RPMI7951 (cell line): ENCODE data around the gene GNAQ. TPM values are rescaled to one million over a fixed set of nuclear protein-coding genes. Genes with fewer than 3 reads are reported as not detected.
A peak's percentile ranks its signal among the peaks of the same experiment; 100 is the strongest.

Experiments used
- DNase-seq: peaks from one replicate; pipeline ENCODE4 v3.0.0-alpha.2; 2012; ENCODE audit warnings: low read depth
- total RNA-seq: library from RNA; depleted of rRNA; stranded (reverse); fragments of >200 nt; shearing (Covaris generic); gene quantifications from 2 replicates; pipeline ENCODE4 v1.2.3, GENCODE V29; 2014

Gene GNAQ
- total RNA-seq, 1 experiment from 2014 or later, result 20.8 TPM

DNA sequence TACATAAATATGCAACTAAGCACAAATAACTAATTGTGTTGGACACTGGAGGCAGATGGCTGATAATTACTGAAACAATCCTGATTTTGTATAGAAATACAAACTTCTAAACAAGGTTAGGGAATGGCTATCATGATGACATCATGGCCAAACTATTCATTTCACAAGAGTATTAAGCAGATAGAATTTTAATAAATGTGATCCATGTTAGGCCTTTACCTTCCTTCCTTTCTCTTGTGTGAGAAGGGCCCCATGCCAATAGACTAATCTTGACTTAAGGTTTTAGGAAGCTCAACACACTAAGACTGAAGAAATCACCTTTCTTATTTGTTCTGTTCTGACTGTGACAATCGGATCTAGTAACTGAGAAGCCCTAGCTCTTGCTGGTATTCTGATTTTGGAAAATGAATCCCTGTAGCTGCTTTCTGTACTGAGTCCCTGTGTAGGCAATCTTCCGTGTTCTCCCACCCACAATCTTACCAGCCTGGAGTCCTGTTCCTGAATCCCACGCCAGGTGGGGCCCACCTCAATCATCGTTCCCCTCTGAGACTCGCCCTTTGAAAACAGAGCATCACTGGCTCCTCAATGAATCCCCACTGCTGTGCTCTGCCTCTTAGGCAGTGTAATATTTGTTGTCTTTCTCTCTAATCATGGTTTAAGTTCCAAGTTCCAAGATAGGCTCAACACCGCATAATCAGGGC, 214.8 kb downstream of the GNAQ start:
- DNase-seq, result no peak

DNA sequence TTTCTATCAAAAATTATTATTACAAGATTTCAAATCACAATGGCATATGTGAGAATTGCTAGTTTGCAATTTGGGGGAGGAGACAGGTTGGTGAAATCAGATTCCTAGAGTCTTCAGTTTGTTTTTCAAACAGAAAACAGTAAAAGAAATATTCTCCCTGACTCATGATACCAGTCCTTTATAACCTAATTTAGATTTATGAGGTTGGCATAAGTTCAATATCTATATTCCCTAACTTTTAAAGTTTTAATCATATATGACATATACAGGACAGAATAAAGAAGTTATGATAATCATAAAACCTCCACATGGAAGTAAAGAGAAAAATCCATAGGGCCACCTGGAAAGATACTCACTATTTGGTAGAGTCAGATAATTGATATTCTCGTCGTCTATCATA, 216.4 kb downstream of the GNAQ start:
- no peak for DNase-seq

DNA sequence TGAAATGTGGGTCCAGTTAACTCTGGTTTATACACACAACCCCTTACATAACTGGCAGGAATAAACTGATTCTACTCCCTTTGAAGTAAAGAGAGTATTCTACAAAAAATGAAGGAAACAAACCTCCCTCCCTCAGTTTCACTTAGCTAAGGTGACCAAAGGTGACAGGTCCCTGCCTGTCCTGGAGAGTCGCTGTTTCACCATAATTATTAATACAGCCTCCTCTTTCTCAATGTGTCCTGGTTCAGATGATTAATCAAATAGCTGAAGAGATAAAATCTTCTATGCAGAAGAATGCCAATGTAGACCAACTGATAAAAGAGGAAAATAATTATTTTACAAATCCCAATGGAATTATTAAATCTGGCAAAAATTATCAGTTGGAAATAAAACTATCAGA, 219.8 kb downstream of the GNAQ start:
- DNase-seq, result no peak

DNA sequence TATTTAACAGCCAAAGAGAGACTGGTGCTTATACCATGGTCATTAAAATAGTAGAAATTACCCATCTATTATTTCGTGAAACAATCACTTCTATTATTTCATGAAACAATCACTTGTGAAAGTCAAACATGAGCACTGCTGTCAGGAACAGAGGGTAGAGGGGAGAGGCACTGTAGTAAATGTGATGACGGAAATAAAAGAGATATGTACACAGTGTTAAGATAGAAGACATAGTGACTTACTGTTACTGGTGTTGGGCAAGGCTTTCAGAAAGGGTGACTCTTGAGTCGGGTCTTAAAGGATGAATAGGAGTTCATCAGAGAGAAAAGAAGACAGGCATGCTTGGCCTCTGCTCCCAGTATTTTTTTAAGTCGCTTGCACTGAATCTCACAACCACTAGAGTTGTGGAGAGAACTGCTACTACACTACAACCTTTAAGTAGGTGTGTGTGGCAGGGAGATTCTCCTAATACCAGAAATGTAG, 220.9 kb downstream of the GNAQ start:
- no peak for DNase-seq

DNA sequence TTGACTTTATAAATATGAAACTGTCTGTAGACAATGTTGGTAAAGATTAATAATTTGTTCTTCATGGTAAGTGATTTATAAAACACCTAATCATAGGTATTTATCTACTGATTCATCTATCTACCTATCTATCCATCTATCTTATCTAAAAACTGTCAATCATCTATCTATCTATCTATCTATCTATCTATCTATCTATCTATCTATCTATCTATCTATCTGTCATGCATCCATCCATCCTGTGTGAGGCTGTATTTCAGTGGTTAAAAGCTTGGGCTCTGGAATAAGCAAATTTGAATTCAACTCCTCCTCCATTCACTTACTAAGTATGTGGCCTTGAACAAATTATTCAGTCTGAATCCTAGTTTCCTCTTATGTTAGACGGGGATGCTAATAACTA, 221.6 kb downstream of the GNAQ start:
- DNase-seq, result no peak

DNA sequence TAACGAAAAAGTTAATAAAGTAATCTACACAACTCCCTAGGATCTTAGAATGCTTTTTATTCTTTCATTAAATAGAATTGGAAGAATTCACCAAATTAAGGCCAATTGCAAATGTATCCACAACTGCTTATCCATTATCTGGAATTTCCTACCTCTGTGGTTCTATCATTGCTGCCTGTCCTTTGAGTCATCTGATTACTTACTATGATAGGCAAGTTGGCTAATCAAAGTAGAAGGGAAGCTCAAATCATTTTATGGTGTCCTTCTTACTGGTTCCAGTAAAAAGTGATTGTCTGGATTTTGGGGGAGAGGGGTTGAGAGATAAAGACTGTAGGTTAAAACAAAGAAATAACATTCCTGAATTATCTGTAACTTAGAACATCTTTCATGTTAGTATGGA, 222.1 kb downstream of the GNAQ start:
- peak; percentile 22 for DNase-seq

DNA sequence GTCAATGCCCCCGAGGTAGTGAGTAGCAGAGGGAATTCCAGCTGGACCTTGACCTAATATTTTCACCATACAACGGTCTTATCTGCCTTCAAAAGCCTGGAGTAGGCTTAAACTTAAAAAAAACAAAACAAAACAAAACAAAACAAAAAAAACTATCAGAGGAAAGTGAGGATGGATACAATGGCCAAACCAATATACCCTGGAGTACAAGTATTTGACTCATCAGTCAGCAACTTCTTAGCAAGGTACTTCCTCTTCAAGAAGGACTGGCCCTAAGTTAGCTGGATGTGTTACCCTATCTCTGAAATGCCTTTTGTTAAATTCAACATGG, 222.9 kb downstream of the GNAQ start:
- DNase-seq, result peak; percentile 63

DNA sequence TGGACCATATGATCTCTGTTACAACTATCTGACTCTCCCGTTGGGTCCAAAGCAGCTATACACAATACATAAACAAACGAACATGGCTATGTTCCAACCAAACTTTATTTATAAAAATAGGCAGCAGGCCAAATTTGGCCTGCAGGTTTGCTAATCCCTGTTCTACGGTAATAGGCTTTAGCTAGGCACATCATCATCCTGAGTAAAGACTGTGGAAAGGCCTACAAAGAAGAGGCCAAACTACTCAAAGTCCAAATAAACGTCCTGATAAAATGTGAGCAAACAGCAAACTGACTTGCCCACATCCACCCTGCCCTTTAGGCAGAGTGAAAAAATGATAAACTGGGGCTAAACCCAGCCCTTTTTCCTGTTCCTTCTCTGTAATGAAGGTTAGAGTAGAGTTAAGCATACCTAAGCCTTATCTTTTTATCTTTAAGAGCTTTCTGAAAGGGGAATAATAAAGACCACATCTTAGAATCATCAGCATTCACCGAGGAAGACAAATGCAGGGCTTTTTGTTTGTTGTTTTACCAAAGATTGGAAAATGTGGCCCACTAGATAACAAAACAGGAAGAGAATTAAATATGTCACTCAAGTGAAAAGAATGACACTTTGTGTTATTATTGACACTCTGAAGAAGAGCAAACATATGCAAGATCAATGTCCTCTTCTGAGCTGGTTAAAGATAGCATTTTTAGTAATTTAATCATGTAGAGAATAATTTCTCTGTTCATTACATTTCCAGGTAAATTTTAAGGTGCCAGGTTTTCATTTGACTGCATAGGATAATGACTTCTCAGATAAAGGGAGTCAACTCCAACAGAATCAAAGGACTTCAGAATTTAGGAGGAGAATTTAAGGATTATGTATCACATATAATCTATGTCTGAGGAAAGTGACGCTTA, 223.5 kb downstream of the GNAQ start:
- no peak for DNase-seq

DNA sequence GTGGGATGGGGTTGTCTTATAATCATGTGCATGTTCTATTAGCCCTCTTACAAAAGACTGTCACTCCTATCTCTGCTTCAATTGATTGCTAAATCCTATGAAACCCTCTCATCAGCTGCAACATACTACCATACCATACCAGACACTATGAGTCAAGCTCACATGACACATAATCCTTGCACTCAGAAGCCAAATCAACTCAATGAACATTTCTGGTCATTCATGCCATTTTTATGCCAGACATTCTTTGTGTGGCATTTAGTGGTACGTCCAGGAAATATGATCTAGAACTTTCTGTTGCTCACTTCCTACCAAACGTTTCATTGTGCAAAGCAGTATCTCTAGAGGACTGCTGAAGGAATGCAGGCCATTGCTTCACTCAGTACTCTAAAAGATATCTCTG, 224.3 kb downstream of the GNAQ start:
- peak; percentile 81 for DNase-seq

DNA sequence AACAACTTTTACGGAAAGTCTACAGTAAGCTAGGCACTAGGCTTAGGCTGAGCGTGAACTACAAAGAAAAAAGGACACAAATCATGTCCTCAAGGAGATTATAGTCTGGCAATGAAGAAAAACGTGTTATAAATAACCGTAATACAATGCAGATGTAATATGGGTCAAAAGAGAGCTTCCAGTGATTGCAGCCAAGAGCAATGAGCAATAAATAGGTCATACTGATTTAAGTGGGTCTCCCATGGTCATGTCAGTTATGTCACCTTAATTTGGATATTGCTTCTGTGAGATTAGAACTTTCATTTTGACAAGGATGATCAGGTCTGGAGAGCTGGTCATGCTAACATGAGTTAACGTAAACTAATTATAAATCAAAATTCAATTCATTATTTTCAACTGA, 224.9 kb downstream of the GNAQ start:
- DNase-seq, result no peak

DNA sequence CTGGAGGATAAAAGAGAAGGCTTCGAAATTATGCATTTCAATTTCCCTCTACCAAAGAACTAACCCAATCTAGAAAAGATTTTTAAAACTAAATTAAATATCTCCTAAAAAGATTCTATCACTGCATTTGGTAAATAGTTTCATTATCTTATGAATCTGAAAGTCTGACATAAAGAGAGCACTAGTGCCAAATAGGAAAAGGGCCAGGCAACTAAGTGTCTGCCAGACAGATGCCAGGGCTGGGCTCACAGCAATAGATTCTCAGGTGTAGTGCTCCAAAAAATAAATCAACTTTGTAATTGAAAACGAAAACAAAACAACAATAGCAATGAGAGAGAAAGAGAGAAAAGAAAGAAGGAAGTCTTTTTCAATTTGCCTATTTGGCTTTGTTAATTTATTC, 225.8 kb downstream of the GNAQ start:
- DNase-seq, result no peak

DNA sequence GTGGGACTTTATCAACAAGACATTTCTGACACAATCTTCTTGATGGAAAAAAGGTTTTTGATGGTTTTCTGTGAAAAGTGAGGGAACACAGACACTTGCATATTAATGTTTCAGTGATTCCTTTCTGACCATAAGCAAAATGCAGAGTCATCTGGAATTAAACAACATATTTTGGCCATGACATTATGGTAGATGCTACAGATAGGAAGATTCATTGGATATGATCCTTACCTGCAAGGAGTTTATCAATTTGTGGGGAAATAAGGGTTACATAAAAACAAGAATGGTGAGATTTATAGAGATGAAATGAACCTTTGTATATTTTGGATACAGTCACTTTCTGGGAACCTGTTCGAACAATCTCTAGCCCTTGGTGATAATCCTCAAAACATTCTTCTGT, 228.2 kb downstream of the GNAQ start:
- no peak for DNase-seq

DNA sequence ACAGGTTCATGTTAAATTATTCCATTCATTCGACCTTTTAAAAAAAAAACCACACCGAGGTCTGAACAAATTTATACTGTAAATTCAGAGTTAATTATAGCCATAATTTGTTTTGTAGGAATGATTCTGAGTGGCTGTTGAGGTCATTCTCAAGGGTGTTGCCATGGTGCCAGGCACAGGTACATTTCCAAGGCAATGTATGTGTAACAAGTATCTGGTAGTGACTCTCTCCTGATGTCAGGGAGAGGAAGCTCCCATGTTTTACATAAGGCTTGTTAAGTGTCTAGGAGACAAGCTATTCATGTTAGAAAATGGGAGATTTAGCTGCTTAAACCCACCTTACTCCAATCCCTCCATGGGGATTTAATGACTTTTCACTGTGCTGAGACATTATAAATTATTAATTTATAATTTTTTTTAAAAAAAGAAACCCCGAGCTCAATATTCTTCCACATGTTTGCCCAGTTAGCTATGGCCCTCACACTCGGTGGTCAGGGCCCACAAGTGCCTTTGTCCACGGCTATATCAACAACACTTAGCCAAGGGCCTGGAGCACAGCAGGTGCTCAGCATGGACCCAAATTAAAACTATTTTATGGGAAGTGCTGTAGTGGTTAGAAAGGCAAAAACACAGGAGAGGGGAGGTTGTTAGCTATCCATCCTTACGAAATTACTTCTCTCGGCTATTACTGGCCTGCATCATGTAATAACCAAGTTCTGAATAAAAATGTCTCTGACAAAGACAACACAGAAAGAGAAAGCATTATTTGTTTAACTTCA, 228.9 kb downstream of the GNAQ start:
- DNase-seq, result no peak

DNA sequence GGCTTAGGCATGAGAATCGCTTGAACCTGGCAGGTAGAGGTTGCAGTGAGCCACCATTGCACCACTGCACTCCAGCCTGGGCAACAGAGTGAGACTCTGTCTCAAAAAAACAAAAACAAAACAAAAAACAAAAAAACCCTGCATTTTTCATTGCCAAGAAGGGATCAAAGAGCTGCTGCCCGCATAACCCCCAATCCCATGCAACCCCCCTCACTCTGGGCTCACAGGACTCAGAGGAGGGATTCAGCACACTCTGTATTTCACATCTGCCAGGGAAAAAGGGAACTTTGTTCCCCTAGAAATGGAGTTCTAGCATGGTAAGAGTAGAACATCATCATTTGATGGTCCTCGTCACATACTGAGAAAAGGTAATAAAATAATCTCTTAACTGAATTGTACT, 229.5 kb downstream of the GNAQ start:
- no peak for DNase-seq

DNA sequence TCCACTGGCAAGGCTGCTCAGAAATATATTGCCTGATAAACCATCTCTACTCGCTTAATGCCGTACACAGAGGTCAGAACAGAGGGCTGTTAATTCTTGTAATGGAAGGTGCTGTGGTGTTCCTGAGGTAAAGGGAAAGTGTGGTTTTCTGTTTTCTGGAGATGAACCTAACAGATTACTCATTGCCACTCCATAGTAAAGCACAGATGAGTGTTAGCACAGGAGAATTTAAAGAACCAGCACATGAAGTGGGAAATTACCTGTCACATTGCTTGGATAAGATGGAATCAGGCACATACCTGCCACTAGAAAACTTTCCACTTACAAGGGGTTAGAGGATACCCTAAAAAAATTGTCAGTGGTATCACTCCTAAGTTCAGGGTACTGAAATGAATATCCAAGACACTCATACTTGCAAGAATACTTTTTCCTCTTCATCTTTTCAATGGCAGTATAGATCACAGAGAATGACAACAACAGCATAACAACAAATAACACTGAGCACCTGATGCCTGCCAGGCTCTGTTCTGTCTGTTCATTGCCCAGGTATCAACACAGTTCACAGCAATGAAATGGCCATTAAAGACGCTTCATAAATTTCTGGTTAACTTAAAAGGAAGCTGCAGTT, 230.6 kb downstream of the GNAQ start:
- DNase-seq, result no peak

DNA sequence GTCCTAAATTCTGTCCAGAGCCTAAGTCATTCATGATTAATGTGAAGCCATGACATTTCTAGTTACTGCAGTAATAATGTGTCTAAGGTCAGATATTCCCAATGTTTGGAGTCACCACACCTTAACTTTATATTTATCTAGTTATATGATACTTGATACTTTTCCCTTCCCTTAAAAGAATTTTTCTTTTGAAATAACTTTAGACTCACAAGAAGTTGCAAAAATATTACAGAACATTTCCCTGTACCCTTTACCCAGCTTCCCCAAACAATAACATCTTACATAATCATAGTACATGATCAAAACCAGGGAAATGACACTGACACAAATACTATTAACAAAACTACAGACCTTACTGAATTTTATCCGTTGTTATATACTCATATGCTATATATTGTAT, 233.5 kb downstream of the GNAQ start:
- DNase-seq, result no peak

DNA sequence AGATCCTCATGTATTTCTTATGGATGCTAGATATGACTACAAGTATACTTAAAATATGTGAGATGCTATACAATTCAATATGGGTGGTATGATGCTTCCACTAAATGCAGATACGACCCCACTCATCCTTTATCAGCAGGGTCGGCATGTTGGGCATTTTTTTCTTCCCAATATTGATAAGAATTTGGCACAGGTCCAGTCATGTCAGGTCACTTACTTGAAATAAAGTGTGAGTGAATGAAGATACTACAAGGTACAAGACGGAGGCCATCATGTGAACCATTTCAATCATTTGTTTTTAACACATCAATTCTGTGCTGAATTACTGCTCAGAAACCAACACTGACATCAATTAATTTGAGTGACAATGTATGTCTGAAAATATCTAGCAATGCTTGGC, 236.6 kb downstream of the GNAQ start:
- no peak for DNase-seq

DNA sequence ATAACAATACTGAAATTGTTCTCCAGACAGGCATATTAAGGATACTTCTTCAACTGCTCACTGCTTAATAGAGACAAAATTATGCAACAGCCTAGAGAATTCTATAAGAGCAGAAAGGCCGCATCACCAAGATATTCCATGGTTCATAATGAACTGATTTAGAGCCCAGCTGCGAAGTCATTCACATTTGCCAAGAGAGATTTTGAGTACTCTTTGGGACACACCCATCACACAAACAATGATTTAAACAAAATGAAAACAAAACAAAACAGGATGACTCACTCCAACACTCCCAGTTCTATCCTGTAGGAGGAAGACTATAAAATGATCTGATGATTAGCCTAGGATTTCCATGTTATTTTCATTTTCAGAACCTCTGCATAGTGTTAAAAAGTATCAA, 237.8 kb downstream of the GNAQ start:
- peak; percentile 35 for DNase-seq

DNA sequence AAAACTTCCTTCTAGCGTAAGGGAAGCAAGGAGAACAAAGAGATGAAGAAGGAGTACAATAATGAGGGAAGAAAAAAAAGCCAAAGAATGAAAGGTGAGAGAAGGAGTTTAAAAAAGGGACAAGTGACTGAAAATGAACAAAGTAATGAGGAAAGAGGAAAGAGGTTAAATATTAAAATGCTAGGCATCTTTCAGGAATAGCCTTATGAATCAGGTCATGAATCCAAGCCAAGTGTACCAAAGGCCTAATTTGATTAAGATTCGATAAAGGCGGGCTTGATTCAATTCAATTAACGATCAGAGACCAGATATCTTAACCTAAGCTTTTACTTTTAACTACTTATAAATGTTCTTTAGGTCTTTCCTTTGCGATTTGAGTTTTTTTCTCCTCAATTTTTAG, 241.7 kb downstream of the GNAQ start:
- DNase-seq, result no peak

DNA sequence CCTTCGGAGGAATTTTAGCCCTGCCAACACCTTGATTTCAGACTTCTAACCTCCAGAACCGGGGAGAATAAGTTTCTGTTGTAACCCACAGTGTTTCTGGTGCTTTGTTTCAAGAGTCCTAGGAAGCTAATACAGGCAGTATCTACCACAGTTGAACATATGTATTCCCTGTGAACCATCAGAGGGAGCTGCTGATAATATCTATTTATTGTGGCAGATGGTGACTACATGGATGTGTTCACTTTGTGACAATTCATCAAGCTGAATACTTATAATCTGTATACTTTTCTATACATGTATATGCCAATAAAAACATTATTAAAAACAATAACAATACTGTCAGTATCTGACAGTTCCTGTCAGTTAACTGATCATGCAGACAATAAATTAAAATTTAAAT, 246.3 kb downstream of the GNAQ start:
- no peak for DNase-seq

DNA sequence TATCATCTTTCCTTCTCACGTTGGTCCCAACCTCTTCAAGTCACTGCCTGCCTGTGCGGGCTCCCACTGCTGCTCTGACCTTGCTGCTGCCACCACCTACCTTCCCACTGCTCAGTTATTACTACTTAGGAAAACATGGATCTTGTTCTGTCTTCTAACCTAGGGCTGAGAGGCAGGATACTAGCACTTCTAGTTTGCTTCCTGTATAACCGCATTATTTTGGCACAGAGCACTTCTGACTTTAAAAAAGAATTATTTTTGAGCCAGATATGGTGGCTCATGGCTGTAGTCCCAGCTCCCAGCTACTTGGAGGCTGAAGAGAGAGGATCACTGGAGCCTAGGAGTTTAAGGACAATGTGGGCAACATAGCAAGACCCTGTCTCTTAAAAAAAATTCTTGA, 248.1 kb downstream of the GNAQ start:
- DNase-seq, result no peak

DNA sequence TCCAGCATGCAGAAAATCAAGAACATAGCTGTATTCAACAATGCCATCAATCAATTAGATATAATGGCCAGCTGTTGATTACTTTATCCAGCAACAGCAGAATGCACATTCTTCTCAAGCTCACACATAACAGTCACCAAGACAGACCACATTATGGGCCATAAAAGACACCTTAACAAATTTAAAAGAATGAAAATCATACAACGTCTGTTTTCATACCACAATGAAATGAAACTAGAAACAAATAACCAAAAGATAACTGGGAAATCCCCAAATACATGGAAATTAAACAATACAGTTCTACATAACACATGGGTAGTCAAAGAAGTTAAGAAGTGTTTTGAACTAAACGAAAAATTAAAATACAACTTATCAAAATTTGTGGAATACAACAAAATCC, 252.6 kb downstream of the GNAQ start:
- no peak for DNase-seq
